ENCODE results near the gene ELOVL6.

DNA sequence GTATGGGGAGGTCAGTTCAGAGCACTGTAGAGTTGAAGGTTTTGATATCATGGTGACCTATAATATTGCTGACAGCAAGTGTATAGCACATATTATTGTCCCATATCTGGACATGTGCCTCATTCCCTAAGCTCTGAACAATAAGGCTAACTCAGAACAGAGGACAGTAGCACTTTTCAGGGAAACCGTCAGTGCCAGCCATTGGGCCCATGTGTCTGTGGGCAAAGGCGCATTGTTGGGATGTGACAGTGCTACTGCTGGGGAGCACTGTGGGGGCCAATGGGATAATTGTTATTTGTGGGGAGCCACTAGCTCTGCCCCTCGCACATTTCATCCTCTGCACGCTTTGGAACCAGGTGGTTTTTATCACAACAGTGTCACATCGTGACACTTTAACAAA lies 136.2 kb downstream of the ELOVL6 start:
- no peak for TF ChIP-seq CTCF (IDR thresholded peaks at IDR 0.05; ENCODE audit: poor library complexity, severe bottlenecking)
- no peak for TF ChIP-seq REST (IDR thresholded peaks at IDR 0.05; ENCODE audit: borderline replicate concordance)
- TF ChIP-seq EP300 (conservative IDR thresholded peaks at IDR 0.05; ENCODE audit: poor library complexity, severe bottlenecking), result no peak
- no peak for TF ChIP-seq RAD21 (conservative IDR thresholded peaks at IDR 0.05)
- no peak for TF ChIP-seq EZH2 (IDR thresholded peaks at IDR 0.05; ENCODE audit: borderline replicate concordance, insufficient read depth, low read length, poor library complexity, severe bottlenecking)
